Loucy (cell line): ENCODE measurements around the gene COL6A5.

Experiments
- H2AFZ ChIP-seq: fragments of 200-600 bp; sonication (generic); 2 replicates; pipeline ENCODE4 v1.6.0; 2016; ENCODE audit warnings: antibody characterized with exemption, mild to moderate bottlenecking, low read length, moderate library complexity
- H3F3A ChIP-seq: fragments of 200-600 bp; 2 replicates; pipeline ENCODE4 v1.6.0; 2016; ENCODE audit warnings: antibody characterized with exemption, low read depth, mild to moderate bottlenecking
- H3K27me3 ChIP-seq: fragments of 200-600 bp; sonication (generic); 2 replicates; pipeline ENCODE4 v1.6.1; 2014; ENCODE audit warnings: low read length, mild to moderate bottlenecking; ENCODE audit not compliant: insufficient read depth, poor library complexity, severe bottlenecking
- H3K36me3 ChIP-seq: fragments of 200-600 bp; sonication (generic); 2 replicates; pipeline ENCODE4 v1.6.1; 2016; ENCODE audit warnings: low read length; ENCODE audit not compliant: insufficient read depth
- H3K4me1 ChIP-seq: fragments of 200-600 bp; sonication (generic); 2 replicates; pipeline ENCODE4 v1.5.1; 2014; ENCODE audit warnings: low read length, mild to moderate bottlenecking; ENCODE audit not compliant: insufficient read depth, poor library complexity, severe bottlenecking
- H3K4me2 ChIP-seq: fragments of 200-600 bp; sonication (generic); 2 replicates; pipeline ENCODE4 v1.6.0; 2014; ENCODE audit warnings: antibody characterized with exemption, low read length, low read depth, mild to moderate bottlenecking; ENCODE audit not compliant: poor library complexity, severe bottlenecking
- H3K4me3 ChIP-seq: fragments of 200-600 bp; sonication (generic); 2 replicates; pipeline ENCODE4 v1.5.1; 2014; ENCODE audit warnings: low read length, mild to moderate bottlenecking, mixed read lengths; ENCODE audit not compliant: poor library complexity, severe bottlenecking
- H3K79me2 ChIP-seq: fragments of 200-600 bp; sonication (generic); 2 replicates; pipeline ENCODE4 v1.6.1; 2014; ENCODE audit warnings: low read length; ENCODE audit not compliant: insufficient read depth
- H3K9ac ChIP-seq: fragments of 200-600 bp; sonication (generic); 2 replicates; pipeline ENCODE4 v1.6.0; 2014; ENCODE audit warnings: mild to moderate bottlenecking, low read depth, low read length, moderate library complexity; ENCODE audit not compliant: poor library complexity, severe bottlenecking
- H3K9me2 ChIP-seq: fragments of 200-600 bp; sonication (generic); replicated peaks from 2 replicates; pipeline ENCODE4 v1.6.1; 2016; ENCODE audit warnings: low read depth, low read length, mixed read lengths
- H3K9me3 ChIP-seq: fragments of 200-600 bp; sonication (generic); 2 replicates; pipeline ENCODE4 v1.6.1; 2014; ENCODE audit warnings: mild to moderate bottlenecking, antibody characterized with exemption, low read length, low read depth; ENCODE audit not compliant: insufficient read depth
- H4K20me1 ChIP-seq: fragments of 200-600 bp; sonication (generic); 2 replicates; pipeline ENCODE4 v1.6.0; 2014; ENCODE audit warnings: antibody characterized with exemption, low read length, mild to moderate bottlenecking; ENCODE audit not compliant: insufficient read depth, poor library complexity, severe bottlenecking
- CTCF ChIP-seq: fragments of 200-600 bp; sonication (generic); conservative IDR thresholded peaks from 2 replicates; pipeline ENCODE4 v1.5.1; 2014; ENCODE audit warnings: mild to moderate bottlenecking, antibody characterized with exemption, low read length
- EZH2phosphoT487 ChIP-seq: fragments of 200-600 bp; IDR thresholded peaks from 2 replicates; pipeline ENCODE4 v1.6.1; 2018; ENCODE audit warnings: antibody characterized with exemption, mild to moderate bottlenecking, moderate library complexity, borderline replicate concordance

Gene COL6A5

GRCh38 chr3:130515755-130516154 is 170.3 kb downstream of the COL6A5 start:
- TF ChIP-seq CTCF, result no peak
- no peak for TF ChIP-seq EZH2phosphoT487
- no peak overlapping the region for H3K4me2 ChIP-seq
- no peaks in the 10 kb centered on the region for H3K9me3 ChIP-seq
- no peaks in the 10 kb centered on the region for H3K4me1 ChIP-seq
- no peaks in the 10 kb centered on the region for H3K9me2 ChIP-seq
- H4K20me1 ChIP-seq, result no peaks in the 10 kb centered on the region
- H3K36me3 ChIP-seq, result no peaks in the 10 kb centered on the region
- no peak overlapping the region for H3K9ac ChIP-seq
- no peak overlapping the region for H3K4me3 ChIP-seq
- no peaks in the 10 kb centered on the region for H3F3A ChIP-seq
- H3K79me2 ChIP-seq, result no peaks in the 10 kb centered on the region
- no peak overlapping the region for H2AFZ ChIP-seq
- H3K27me3 ChIP-seq, result no peaks in the 10 kb centered on the region

GRCh38 chr3:130516645-130517512 is 171.4 kb downstream of the COL6A5 start, which contains the start of gene COL6A6:
COL6A6 (plus strand) TSS chr3:130517177; CDS start chr3:130560365, 43,188 bp downstream.
- Histone ChIP-seq H3K9me3 (no peaks in the 10 kb centered on the region), H3K9me2 (no peaks in the 10 kb centered on the region), H3K36me3 (no peaks in the 10 kb centered on the region), H2AFZ (no peak within 1 kb of the TSS), H3K4me2 (no peak within 1 kb of the TSS), H3K4me3 (no peak within 1 kb of the TSS), H3K79me2 (no peaks in the 10 kb centered on the region), H3K4me1 (no peaks in the 10 kb centered on the region), H3F3A (no peaks in the 10 kb centered on the region), H4K20me1 (no peaks in the 10 kb centered on the region), H3K27me3 (no peaks in the 10 kb centered on the region), H3K9ac (no peak within 1 kb of the TSS)
- TF ChIP-seq EZH2phosphoT487, result no peak
- no peak for TF ChIP-seq CTCF

GRCh38 chr3:130517602-130518001 is 172.1 kb downstream of the COL6A5 start:
- Histone ChIP-seq H3K9me2 (no peaks in the 10 kb centered on the region), H3K4me3 (no peak overlapping the region), H3K9ac (no peak overlapping the region), H3K27me3 (no peaks in the 10 kb centered on the region), H3K9me3 (no peaks in the 10 kb centered on the region), H3K4me2 (no peak overlapping the region), H3F3A (no peaks in the 10 kb centered on the region), H4K20me1 (no peaks in the 10 kb centered on the region), H2AFZ (no peak overlapping the region), H3K36me3 (no peaks in the 10 kb centered on the region), H3K79me2 (no peaks in the 10 kb centered on the region), H3K4me1 (no peaks in the 10 kb centered on the region)
- no peak for TF ChIP-seq CTCF
- no peak for TF ChIP-seq EZH2phosphoT487
